H1 (cell line): ENCODE measurements around the gene KCND3. TPM values are rescaled to one million over a fixed set of nuclear protein-coding genes. Genes with fewer than 3 reads are reported as not detected.

Experiments used
- JUND ChIP-seq: IDR thresholded peaks from 2 replicates; pipeline ENCODE4 v1.6.1; 2011; ENCODE audit warnings: mild to moderate bottlenecking, improper control_type of control experiment, low read length
- NRF1 ChIP-seq: IDR thresholded peaks from 2 replicates; pipeline ENCODE4 v1.6.1; 2011; ENCODE audit warnings: mild to moderate bottlenecking, low read depth, low read length, improper control_type of control experiment
- polyA plus RNA-seq, 7 experiments: library from polyadenylated mRNA; depleted of rRNA in 3 of 7; stranded (reverse) in 5 of 7; unstranded in 2 of 7; fragments of >200 nt in 5 of 7; fragments of 200-250 nt in 2 of 7; gene quantifications; 1 replicate in 5 of 7; 2 replicates in 1 of 7; 4 replicates in 1 of 7; pipeline versions ENCODE4 v1.2.1 to v1.2.3, GENCODE V29; 2011 to 2013; ENCODE audit warnings: missing spikeins in 2 of 7, mixed read lengths in 2 of 7
- total RNA-seq: library from RNA; stranded (reverse); fragmentation: NEBNext Ultra II Directional; extraction: Animal tissue kit (Norgen Biotek cat#: 25700); gene quantifications from 2 replicates; pipeline ENCODE4 v1.2.1, GENCODE V29; 2021

KCND3 gene
- total and polyA plus RNA-seq, 2 of the 8 experiments (the other 6 are each of a cell fraction or from before 2014, with no cell fraction given) = 0.14 to 0.48 TPM

DNA sequence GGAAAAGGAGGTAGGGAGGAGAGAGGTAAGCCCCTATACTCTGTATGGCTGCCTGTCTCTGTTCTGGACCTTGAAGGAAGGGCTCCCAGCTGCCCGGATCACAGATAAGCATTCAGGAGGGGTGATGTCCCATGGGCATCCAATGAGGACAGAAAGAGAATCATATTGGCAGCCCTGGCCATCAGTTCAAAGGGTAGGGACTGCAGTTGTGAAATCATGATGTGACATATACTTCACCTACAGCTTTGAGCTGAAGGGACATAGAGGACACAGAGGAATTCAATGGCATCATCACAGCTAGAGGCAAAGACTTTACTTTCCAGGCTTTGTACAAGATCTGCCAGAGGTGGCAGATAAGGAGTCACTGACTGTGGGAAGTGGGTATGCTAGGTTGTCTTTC is 212.2 kb downstream of the KCND3 start (continued):
- TF ChIP-seq NRF1 = no peak
- no peak for TF ChIP-seq JUND
